Heart right ventricle (tissue), 16 donors: Measurements from ENCODE around the gene IRF5. TPM values are rescaled to one million over a fixed set of nuclear protein-coding genes. Genes with fewer than 3 reads are reported as not detected.
A peak's percentile ranks its signal among the peaks of the same experiment; 100 is the strongest.

Source experiments
- ATAC-seq, 8 donors: fragments of 200-7000 bp; cut with Tn5 transposase; one replicate each; pipeline ENCODE4 v1.9.1; 2020; ENCODE audit warnings: mild to moderate bottlenecking in 8 of 8, moderate library complexity in 8 of 8, moderate number of reproducible peaks in 1 of 8
- DNase-seq, 2 donors: peaks; one replicate each; pipeline ENCODE4 v3.0.0-alpha.2; 2020
- H3K27ac ChIP-seq, 10 donors: fragments of 200-600 bp; sonication (generic) in 2 of 10; one replicate each; pipeline versions ENCODE4 v1.5.0 to v1.8.0; 2020 to 2022; ENCODE audit warnings: mild to moderate bottlenecking in 3 of 10
- H3K27me3 ChIP-seq, 7 donors: fragments of 200-600 bp; one replicate each; pipeline ENCODE4 v1.8.0; 2021 to 2022; ENCODE audit warnings: mild to moderate bottlenecking in 2 of 7
- H3K36me3 ChIP-seq, 9 donors: fragments of 200-600 bp; sonication (generic) in 1 of 9; one replicate each; pipeline versions ENCODE4 v1.5.0 to v1.8.0; 2020 to 2022; ENCODE audit warnings: mild to moderate bottlenecking in 2 of 9
- H3K4me1 ChIP-seq, 9 donors: fragments of 200-600 bp; sonication (generic) in 1 of 9; one replicate each; pipeline versions ENCODE4 v1.5.0 to v1.8.0; 2020 to 2022; ENCODE audit warnings: mild to moderate bottlenecking in 4 of 9
- H3K4me3 ChIP-seq, 10 donors: fragments of 200-600 bp; sonication (generic) in 2 of 10; one replicate each; pipeline versions ENCODE4 v1.5.0 to v1.8.0; 2020 to 2022; ENCODE audit warnings: mild to moderate bottlenecking in 7 of 10, moderate library complexity in 2 of 10
- H3K9me3 ChIP-seq, 11 donors: fragments of 200-600 bp in 10 of 11; sonication (generic) in 2 of 11; one replicate each; pipeline versions ENCODE4 v1.5.0 to v1.8.0; 2013 to 2022; ENCODE audit warnings: mild to moderate bottlenecking in 2 of 11, control low read depth in 1 of 11, moderate library complexity in 1 of 11
- WGBS, 2 donors: extraction: QIAGEN DNeasy Blood & Tissue Kit; methylation state at CpG; one replicate each; pipeline ENCODE4 v1.1.7; 2013; ENCODE audit warnings: inconsistent platforms in 1 of 2; 5-methylcytosine and 5-hydroxymethylcytosine counted together
- intact Hi-C, 10 donors: fragments of 100-400 bp; cut with DNase I; formaldehyde crosslinking; loops; one replicate each; pipeline versions ENCODE4 v1.11.1 to v1.14.2; 2022
- polyA plus RNA-seq, 2 donors: library from polyadenylated mRNA; stranded (reverse); fragments of 200-250 nt; gene quantifications; one replicate each; pipeline ENCODE4 v1.2.3, GENCODE V29; 2013
- total RNA-seq, 10 donors: library from RNA; stranded (reverse); fragmentation: NEBNext Ultra II Directional in 3 of 10; extraction: Animal tissue kit (Norgen Biotek cat#: 25700) in 3 of 10; gene quantifications; one replicate each; pipeline versions ENCODE4 v1.2.1 to v1.2.4, GENCODE V29; 2021 to 2023
- TF ChIP-seq, protein P1 (sequence below), 9 donors: fragments of 200-600 bp; sonication (generic) in 2 of 9; IDR thresholded peaks; one replicate each; pipeline versions ENCODE4 v1.5.0 to v1.8.0; 2021 to 2022; ENCODE audit warnings: antibody characterized with exemption in 9 of 9, mild to moderate bottlenecking in 5 of 9, moderate library complexity in 1 of 9
- donor health status: Arrhythmogenic right ventricular cardiomyopathy.
- donor health status: ischemic (EF 13 %, LVEDD 7.1; RV severe dilation, severe dysfunction).
- donor health status: healthy with polysubstance abuse.
- donor health status: DM: no; HTN: yes; CAD: no.
- donor health status: DM: no; HTN: no; CAD: no.
- donor health status: ischemic (EF 25% LVEDD 6.9; RV normal size, moderate dysfunction).
- donor health status: ischemic (EF 25% LVEDD 5.7; RV mildly dilated, moderate dysfunction).
- donor health status: healthy.
- donor health status: DM: yes; HTN: yes; CAD: no.
- donor health status: Ischemic cardiomyopathy.
- donor health status: ischemic (EF 35%, LVEDD 5.7; RV mildly dilated, moderate dysfunction).
- donor health status: nonischemic (EF 11% LVEDD 7.7; RV severe dilation, severe dysfunction).
- donor health status: DM: yes; HTN: yes; CAD: no.
- donor health status: PGD.
- donor health status: ischemic (EF 29% LVEDD 5.4; RV normal size, mild dysfunction).
- donor health status: nonischemic (EF 23%, LVEDD 6.1; RV moderate dilation, normal function).

The IRF5 gene
- total and polyA plus RNA-seq, 12 donors, result 0.46 to 6.6 (median 1.5) TPM

DNA sequence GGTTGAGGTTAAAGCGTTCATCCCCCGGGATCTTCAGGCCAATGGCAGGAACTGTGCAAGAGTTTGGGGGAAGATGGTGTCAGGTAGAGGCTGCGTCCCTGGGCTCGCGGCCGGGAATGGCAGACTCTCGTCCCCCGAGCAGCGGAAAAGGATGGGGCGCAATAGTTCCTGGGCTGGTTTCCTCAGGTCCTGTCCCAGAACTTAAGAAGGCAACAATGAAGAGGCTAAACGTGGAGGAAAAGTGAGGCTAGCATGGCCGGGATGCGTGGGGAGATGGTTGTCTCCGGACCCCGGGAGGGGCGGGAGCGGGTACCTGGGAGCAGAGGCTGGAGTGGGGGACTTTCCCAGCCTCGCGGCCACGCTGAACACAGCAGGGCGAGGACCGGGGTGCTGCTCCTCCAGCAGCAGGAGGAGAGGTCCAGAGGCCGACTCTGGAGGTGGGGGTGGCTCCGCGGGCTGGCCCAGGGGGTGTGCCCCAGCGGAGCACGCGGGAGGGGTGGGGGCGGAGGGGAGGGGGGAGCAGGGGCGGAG lies 882 bp downstream of the IRF5 start:
- Histone ChIP-seq H3K36me3 (peaks cover 0 to 5% (median 0%) of the 10 kb centered on the region in 9 donors), H3K9me3 (no peaks in the 10 kb centered on the region), H3K27ac (peak overlapping the region in 3 of 10 donors; percentile 22 to 89 (median 44)), H3K4me1 (peaks cover 0 to 66% (median 12%) of the 10 kb centered on the region in 9 donors), H3K4me3 (peak overlapping the region; percentile 21 to 77 (median 56)), H3K27me3 (peaks cover 0 to 80% (median 50%) of the 10 kb centered on the region in 7 donors)
- ATAC-seq (peak in 5 of 8 donors; percentile 8 to 35 (median 14)), DNase-seq (no peak)
- intact Hi-C loops, result no loop called here
- WGBS, 2 donors, result 2 to 4% methylated on average over 25 to 30 of the region's 30 CpGs
- TF ChIP-seq, protein P1, sequence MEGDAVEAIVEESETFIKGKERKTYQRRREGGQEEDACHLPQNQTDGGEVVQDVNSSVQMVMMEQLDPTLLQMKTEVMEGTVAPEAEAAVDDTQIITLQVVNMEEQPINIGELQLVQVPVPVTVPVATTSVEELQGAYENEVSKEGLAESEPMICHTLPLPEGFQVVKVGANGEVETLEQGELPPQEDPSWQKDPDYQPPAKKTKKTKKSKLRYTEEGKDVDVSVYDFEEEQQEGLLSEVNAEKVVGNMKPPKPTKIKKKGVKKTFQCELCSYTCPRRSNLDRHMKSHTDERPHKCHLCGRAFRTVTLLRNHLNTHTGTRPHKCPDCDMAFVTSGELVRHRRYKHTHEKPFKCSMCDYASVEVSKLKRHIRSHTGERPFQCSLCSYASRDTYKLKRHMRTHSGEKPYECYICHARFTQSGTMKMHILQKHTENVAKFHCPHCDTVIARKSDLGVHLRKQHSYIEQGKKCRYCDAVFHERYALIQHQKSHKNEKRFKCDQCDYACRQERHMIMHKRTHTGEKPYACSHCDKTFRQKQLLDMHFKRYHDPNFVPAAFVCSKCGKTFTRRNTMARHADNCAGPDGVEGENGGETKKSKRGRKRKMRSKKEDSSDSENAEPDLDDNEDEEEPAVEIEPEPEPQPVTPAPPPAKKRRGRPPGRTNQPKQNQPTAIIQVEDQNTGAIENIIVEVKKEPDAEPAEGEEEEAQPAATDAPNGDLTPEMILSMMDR (IDR thresholded peaks at IDR 0.05), result no peak

DNA sequence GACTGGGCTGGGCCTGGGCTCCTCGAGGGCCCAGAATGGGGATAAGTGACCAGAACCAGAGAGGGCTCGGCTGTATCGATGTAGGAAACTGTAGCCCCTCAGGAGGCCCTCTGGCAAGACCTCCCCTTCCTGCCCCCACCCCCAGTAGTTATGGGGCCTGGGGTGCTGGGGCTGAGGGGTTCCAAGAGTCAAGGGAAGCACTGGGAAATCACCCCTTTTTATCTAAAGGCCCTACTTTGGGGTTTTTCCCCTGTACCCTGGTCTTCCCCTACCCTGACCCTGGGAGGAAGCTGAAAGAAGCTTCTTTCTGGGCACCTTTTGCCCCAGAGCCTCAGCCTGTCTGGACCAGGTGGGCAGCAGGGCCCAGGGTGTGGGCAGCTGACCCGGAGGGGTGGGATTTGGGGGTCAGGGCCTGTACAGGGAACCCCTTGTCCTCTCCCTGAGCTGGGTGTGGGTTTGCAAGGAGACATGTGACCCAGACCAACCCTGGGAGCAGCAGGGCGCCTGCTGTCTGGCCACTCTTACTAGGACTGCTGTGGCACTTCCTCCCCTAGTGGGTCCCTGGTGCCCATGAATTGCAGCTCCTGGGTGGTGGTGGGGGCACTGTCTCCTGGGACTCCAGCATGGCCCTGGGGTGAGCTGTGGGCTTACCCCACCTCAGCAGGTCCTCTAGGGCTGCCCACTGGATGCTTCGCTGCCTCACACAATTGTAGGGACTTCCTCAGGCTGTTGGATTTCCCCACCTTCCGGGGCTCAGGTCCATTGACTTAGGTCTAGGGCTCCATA lies 1.5 kb downstream of the IRF5 start:
- Histone ChIP-seq H3K27ac (peak overlapping the region in 5 of 10 donors; percentile 6 to 89 (median 37)), H3K9me3 (no peaks in the 10 kb centered on the region), H3K4me1 (peaks cover 0 to 66% (median 12%) of the 10 kb centered on the region in 9 donors), H3K4me3 (peak overlapping the region in 9 of 10 donors; percentile 41 to 77 (median 56)), H3K27me3 (peaks cover 0 to 77% (median 50%) of the 10 kb centered on the region in 7 donors), H3K36me3 (peaks cover 0 to 5% (median 0%) of the 10 kb centered on the region in 9 donors)
- 56 to 60% methylated on average over 7 of the region's 7 CpGs for WGBS, 2 donors
- DNase-seq, result no peak
- intact Hi-C loops, result no loop called here
- TF ChIP-seq, protein P1 (IDR thresholded peaks at IDR 0.05), result no peak
- peak in 7 of 8 donors; percentile 21 to 65 (median 46) for ATAC-seq

DNA sequence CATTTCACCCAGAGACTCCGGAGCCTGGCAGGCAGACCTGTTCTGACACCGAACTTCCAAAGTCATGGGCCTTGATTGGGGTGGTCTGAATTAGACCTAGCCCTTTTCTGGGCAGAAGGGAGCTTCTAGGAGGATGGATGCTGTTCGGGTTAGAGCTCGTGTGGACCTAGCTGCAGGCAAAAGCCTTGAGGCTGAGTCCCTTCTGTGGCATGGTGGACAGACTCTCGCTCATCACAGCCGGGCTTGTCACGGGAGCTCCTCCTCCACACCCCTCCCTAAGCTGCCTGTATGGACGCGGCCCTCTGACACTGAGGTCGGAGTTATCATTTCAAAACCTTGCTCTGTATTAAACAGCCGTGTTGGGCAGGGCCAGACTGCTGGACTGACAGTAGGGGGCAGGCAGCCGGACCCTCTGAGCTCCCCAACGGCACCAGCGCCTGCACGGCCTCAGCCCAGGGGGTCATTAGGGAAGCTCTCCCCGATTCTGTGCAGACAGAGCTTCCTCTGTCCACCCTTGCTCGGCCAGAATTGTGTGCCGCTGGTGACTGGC lies 2.2 kb downstream of the IRF5 start:
- no peaks in the 10 kb centered on the region for H3K9me3 ChIP-seq
- peaks cover 0 to 59% (median 12%) of the 10 kb centered on the region in 9 donors for H3K4me1 ChIP-seq
- H3K27ac ChIP-seq, result peak overlapping the region in 5 of 10 donors; percentile 6 to 89 (median 37)
- TF ChIP-seq, protein P1 (IDR thresholded peaks at IDR 0.05), result no peak
- no peak for DNase-seq
- H3K4me3 ChIP-seq, result peak overlapping the region in 5 of 10 donors; percentile 26 to 77 (median 58)
- peak in 4 of 8 donors; percentile 17 to 38 (median 31) for ATAC-seq
- intact Hi-C loops, result no loop called here
- 75 to 79% methylated on average over 18 of the region's 18 CpGs for WGBS, 2 donors
- H3K36me3 ChIP-seq, result peaks cover 0 to 5% (median 0%) of the 10 kb centered on the region in 9 donors
- peaks cover 0 to 71% (median 46%) of the 10 kb centered on the region in 7 donors for H3K27me3 ChIP-seq
